HG03354 (cell line): ENCODE results near the gene KIAA1217.

Experiments used
- ATAC-seq: cut with Tn5 transposase; IDR thresholded peaks from one replicate; pipeline ENCODE4 v1.9.1; 2021; ENCODE audit warnings: mild to moderate bottlenecking; ENCODE audit not compliant: unreplicated experiment, poor library complexity, severe bottlenecking

The KIAA1217 gene

DNA sequence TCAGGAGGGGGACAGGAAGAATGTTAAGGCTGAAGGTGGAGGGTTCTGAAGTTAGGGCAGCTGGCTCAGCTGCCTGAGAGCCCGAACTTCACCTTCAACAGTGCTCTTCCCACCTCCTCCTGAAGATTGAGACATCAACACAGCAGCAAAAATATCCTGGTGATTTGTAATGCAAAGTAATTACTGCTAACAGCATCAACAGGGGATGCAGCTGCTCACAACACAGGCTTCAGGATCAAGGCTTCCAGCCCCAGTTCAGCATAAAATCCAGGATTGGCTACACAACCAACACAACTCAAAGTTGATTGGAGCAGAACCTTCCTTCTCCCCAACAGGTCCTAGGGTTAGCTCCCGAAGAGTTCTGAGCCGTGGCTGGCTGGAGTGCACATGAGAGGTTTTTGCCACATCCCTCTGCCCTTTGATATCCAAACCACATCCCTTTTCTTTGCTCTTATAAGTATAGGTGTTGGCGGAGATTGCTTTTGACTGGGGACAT, 242.4 kb downstream of the KIAA1217 start:
- no peak for ATAC-seq

DNA sequence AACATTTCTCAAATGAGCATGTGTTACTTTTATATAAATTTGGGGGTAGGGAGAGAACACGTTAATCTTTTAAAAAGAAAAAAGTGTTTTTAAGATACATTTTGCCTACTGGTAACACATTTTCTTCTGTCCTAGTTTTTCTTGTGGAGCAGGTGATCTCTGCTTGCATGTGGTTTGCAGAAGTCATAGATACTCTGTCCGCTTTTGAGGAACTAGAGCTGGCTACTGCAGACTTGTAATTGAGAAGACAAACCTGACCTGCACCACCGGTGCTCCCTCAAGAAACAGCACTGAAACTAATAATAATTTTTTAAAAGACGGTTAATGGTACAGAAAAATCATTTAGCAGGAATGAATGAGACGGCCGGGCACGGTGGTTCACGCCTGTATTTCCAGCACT, 243.1 kb downstream of the KIAA1217 start:
- ATAC-seq: no peak

DNA sequence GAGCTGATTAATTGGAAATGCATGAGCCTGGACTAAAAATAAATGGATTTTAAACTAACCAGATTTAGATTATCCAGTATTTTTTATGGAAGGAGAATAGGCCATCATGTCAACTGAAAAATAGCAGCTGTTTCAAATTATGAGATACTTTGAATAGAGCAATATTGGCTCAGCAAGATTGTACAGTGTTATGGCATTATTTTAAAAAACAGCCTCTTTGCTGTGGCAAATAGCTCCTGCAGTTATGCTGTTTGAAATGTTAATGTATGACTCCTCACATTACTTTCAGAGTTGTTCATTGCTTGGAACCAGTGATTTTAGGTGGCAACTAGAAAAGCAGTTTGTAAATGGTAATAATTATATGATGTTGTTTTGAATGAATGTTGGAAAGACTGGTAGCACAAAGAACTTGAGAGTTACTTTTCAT, 244.5 kb downstream of the KIAA1217 start:
- no peak for ATAC-seq

DNA sequence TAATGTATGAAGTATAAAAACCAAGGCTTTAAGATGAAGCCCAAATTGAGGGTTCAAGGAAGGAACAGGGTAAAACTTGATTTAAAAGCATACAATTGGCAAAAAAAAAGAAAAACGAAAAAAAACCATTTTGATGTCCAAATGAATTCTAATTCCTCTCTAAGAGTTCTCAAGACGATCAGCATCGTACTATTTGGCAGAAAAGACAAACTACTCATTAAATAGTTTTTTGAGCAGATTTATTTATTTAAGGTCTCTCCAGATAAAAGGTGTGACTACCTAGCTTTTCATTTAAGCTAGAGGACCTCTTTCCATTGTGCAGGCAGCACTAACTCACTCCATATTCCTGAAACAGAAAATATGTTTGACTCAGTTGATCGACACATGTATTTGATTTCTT, 245.0 kb downstream of the KIAA1217 start:
- no peak for ATAC-seq

DNA sequence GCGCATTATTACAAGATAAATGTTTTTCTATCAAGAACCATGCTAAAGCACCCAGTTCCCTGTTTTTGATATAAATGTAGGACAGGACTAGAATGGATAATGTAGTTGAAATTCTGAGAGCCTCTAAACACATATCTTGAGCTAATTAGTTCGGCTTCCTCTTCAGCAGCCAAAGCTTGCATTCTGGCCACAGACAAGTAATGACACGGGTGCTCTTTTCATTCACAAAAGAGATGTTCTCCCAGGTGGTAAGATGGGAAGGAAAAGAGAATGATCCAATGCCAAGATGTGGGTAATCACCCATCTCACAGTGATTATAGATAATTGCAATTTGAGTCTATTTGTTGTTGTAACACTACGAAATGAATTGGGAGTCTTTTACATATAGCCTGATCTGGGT, 246.5 kb downstream of the KIAA1217 start:
- ATAC-seq: no peak

DNA sequence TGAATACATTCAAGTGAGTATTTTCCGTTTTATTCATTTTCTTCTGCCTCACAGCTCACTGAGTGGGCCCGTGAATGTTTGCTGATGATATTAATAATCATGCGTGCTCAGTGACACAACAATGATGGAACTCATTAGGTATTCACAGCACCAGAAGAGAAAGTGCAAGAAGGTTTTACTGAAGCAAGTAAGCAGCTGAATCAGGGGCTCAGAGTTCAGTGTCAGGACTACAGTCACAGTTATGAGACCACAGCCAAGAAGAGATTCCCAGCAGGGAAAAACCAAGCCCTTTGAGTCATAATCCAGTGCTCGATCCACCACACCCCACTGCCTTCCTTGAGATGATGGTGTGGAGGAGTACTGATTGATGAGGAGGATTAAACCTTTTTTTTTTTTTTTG, 247.4 kb downstream of the KIAA1217 start:
- ATAC-seq: no peak

DNA sequence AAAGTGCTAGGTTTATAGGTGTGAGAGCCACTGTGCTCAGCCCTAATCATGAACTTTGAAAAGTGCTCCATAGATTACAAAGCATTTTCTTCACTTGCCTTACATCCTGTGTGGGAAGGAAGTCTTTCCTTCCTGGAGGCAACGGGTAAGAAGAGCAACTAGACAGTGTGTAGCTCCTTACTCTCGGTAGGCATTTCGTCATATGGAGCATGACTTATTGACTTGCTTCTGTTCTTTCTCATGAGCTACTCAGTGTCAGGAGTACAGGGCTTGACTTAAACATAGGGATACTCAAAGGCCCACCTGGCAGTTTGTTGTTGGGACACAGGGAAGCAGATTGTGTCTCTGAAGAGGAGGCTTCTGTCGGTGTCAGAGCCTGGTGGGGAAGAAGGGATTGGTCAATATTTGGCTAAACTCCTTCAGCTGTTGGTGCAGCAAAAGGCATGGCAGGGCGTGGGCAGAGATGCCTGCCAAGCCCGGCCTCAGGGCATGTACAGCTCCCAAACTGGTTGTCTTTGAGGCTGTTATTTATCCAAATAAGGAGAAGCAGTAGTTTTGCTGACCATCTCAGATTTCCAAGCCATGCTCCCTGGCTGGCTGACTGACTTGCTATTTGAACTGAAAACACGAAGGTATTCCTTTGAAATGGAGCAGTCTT, 248.9 kb downstream of the KIAA1217 start:
- no peak for ATAC-seq

DNA sequence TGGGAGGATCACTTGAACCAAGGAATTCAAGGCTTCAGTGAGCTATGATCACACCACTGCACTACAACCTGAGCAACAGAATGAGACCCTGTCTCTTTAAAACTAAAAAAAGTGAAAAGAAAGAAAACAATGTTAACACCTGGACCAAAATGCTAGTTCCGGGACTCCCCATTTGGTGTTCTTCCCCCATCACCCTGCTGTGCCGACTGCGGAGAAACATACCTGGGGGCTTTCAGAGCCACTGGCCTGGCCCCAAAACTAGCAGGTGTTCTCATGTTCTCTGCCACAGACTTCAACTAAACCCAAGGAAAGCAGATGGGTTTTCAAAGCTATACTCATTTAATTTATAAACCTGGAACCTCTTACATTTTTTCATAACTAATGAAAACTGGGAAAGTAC, 250.9 kb downstream of the KIAA1217 start:
- ATAC-seq: no peak

DNA sequence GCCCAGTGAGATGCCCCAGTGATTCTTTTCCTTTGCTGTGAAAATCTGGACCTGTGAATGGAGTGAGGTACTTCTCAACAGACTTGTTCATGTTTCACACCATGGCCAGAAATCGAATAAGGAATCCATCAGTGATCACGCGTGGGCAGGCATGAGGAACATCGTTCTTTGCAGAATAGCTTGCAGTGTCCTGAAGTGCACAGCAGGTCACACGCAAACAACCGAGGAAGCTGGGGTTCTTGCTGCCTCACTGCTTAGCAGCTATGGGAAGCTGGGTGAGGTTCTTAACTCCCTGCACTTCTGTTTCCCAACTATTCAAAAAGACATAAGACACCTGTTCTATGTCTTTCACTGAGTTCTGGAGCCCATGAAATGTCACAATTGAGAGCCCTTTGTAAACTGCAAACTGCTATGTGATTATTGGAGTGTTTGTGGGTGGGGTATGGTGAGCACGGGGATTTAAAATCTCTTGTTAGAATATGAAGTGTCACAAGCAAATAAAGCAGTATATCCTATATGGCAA, 253.4 kb downstream of the KIAA1217 start:
- ATAC-seq: no peak

DNA sequence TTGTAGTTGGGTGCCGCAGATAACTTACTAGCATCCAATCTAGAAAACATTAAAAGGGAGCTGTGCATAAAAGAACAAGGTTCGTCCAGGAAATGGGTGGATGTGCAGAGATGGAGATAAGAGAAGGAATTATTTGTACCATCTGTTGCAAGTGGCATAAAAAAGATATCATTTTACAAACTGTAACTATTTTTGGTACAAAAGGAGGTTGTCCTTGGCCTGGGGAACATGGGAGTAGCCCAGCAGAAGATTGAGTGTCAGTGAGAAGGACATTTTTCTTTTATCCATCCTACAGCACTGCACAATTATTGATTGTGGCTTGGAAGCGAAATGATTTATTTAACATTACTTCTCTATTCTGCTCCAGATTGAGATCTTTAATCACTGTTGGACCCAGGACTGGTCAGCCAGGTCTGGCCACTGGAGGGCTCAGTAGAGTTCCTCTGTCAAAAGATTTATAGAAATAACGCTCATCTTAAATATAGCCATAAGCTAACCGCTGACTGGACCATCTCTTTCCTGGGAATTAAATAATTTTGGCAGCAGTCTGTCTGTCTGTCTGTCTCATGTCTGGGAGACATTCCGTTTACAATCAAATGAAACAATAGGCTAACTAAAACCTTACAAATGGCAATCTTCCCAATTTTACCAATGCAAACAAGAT, 254.1 kb downstream of the KIAA1217 start:
- ATAC-seq: no peak

DNA sequence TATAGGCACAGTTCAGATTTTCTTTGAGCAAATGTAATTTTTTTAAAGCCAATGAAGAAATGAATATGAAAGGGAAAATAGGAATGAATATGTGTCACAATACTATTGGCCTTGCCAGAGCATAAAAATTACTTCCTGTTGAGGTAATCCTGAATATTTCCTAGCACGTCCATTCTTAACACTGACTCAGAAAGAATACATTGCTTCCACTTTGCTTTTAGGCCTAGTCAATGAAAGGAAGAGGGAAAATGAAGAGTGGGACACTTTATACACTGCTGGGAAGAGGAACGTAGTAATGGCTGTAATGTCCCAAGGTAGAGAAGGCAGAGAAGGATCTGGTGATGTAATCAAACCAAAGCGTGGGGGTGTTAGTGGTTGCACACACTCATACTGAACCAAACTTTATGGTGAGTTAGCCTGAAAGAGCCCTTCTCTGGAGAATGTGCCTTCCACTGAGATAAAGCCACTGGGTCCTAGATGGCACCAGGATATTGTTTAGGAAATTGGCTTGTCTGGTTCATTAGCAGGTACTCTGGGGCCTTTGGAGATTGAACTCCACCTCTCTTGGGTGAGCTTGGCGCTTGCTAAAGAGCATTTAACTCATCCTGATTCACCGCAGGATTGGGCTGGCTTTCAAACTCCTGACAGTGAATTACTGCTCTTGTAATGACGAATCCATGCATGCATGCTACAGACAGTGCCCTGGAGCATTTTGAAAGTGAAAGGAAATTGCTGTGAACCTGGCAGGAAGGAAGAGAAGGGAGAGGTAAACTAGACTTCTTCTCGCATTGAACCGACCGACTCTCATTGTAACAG, 254.9 kb downstream of the KIAA1217 start:
- ATAC-seq: peak; percentile 59

DNA sequence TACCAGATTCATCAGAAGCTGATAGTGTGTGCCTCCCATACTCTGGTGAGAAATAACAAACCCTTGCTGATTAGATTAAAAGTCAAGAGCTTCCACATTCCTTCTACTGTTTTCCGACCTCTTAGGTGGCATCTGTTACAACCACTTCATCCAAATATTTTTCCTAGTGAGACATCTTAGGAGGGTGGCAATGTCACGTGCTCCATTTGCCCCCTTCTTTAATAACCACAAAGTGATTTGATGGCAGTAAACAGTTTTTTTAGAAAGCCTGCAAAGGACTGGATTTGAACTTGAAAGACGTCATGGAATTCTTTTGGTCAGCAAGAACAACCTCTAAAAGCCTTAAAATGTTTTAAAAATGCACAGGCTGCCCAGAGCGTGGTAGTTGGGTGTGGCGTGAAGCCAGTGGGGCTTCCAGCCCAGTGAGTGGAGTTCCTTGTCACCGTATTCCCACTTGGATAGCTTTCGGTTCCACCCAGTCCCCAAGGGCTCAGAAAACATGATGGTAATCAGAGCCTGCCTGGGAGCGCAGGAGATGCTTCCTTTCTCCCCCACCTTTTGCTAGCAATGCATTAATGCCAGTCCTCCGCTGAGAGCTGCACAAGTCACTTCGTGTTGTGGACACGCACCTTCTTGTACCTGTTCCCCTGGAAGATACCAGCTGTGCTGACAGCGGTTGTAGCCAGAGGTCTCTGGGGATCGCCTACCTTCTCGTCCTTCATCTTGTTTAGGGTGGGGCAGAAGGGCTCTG, 256.4 kb downstream of the KIAA1217 start:
- ATAC-seq: no peak

DNA sequence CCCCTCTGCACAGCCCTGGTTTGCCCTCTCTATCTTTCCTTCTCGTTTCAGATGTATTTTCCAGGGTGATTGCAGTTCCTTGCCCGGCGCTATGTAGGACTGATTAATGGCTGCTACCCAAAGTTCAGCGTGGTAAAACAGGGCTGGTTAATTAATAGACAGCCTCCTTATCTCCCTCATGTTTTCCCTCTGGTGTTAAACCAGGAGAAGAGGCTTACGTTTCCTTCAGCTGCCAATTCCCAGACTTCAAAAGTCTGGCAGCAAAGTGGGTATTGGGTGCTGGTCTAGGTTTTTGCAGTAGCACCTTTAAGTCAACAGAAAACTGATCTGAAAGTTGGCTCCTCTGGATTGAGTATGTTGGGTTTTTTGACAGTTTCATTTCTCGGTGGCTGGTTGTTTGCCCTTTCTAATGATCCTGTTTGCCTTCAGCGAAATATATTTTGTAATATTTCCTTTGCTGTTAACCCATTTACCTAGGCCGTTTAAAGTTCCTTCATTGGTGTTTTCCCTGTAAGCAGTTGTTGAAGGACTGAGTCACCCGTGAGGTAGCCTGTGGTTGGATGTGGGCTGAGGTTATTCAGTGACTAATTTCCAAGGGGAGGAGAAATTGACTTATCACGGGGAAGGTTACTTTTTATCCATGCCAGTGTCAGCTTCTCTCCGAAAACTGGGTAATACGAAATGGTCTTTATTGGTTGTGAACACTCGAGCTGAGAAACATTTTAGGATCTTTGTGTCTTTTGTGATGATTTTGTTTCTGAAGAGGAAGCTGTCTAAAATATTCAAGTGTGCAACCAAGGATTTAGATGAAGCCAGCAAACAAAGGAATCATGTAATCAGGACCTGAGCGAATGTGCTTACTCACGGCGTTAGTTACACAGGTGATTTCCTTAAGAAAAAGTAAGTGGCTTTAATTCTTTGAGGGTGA, 257.2 kb downstream of the KIAA1217 start:
- ATAC-seq: peak; percentile 62

DNA sequence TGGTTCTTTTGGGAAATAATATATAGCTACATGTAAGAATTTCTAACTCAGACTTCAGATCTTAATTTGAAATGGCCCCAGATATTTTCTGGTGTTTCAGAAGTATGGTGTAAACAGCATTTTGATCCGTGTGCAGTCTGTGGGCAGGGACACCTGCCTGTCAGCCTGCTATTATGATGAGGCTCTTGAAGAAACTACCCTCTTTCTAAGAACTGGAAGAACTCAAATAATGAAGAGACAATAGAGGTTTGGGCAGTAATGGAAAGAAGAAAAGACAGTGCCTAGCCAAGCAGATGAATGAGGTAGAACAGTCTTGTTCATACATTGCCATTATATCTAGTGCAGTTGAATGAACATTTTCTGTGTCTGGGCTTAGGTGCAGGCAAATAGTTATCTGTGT, 258.2 kb downstream of the KIAA1217 start:
- no peak for ATAC-seq

DNA sequence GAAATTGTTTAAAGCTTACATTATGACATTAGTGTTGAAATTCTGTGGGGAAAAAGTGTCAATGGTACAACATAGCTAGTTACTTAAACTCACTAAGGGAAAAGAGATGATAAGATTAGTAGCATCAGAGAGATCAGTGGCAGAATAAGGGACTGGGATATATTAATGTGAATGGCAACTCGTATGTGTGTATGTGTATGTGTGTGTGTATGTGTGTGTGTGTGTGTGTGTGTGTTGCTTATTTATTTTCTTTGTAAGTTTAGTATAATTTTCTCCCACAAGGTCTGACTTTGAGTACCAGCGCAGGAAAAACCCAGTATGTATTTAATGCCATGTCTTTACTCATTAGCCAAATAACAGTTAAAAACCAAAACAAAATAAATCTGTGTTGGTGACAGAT, 258.7 kb downstream of the KIAA1217 start:
- ATAC-seq: no peak

DNA sequence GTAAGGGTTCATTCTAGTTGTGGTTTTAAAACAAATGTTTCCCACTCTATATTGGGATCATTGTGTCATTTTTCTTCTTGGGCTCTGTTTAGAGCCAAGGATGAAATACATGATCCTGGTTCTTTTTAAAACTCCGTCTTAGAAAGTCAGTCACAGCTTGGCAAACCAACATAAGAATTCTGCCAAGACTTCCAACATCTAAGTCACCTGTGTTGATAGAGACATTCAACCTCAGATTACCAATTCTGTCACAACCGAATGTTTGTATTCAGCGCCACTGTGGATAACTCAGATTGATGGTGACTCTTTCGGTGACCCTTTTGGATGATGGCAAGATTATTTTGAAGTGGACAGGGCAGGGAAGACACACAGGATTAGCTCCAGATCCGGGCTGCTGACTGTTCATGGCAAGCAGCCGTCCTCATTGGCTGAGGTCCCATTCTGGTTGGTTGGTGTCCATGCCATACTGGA, 259.4 kb downstream of the KIAA1217 start:
- ATAC-seq: no peak

DNA sequence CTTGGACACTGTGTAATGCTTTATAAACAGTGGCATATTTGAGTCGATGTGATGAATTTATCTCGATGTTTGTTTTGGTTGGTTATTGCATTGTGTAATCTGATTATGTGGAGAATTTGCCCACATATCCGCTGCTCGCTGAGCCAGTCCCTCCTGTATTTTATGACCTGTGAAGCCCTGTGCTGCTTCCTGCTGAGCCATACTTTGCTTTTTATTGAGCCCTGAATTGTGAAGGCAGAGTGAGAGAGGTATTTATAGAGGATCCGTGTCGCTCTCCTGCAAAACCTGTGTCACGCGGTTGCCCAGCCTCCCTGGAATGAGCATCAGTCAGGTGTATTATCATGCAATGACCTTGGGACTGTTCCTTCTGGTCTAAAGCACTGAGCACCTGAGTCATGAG, 261.1 kb downstream of the KIAA1217 start:
- no peak for ATAC-seq

DNA sequence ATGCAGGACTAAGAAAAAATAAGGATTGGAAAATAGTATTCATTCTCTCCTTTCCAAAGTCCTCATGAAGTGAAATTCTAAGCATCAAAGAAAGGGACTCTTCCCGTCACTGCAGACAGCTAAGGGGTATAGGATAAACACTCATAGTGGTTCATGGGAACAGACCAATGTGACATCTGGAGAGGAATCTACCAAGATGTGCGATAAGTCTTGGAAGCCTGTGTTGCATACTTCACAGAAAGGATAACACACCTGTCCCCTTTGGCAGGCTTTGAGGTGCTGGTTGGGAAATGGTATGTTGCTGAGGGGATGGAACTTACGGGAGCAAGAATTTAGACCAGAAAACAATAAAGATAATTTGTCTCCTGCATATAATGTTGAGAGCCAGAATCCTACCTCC, 266.7 kb downstream of the KIAA1217 start:
- no peak for ATAC-seq
